Muscle of arm (tissue), 12 donors: ENCODE data around the gene ERC2. TPM values are rescaled to one million over a fixed set of nuclear protein-coding genes. Genes with fewer than 3 reads are reported as not detected.

ENCODE experiments used
- DNase-seq: peaks from one replicate; pipeline ENCODE4 v3.0.0-alpha.2; 2013
- polyA plus RNA-seq, 12 donors: library from polyadenylated mRNA; unstranded; fragments of 120-200 nt; gene quantifications; one replicate each; pipeline ENCODE4 v1.2.1, GENCODE V29; 2013; ENCODE audit not compliant: insufficient read length in 12 of 12

The ERC2 gene
- polyA plus RNA-seq, 12 donors = 0.87 to 3.0 (median 1.8) TPM; not detected in 2

DNA sequence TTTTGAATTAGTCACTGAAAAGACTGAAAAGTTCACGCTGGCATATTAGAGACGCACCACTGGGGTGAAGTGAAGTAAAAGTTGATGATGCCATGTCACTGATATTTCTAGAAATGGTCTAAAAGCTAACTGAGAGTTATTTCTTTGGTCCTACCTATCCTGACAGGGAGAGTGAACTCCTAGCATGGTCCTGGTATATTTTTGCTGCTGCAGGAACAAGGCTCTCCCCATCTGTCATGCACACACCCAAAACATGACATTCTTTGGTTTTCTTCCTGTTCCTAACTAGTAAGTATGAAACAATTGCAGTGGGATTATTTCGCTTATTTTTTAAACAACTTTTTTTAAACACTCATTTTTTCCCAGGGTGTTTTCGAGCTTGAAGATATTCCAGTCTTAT is 466.7 kb downstream of the ERC2 start:
- no peak for DNase-seq

DNA sequence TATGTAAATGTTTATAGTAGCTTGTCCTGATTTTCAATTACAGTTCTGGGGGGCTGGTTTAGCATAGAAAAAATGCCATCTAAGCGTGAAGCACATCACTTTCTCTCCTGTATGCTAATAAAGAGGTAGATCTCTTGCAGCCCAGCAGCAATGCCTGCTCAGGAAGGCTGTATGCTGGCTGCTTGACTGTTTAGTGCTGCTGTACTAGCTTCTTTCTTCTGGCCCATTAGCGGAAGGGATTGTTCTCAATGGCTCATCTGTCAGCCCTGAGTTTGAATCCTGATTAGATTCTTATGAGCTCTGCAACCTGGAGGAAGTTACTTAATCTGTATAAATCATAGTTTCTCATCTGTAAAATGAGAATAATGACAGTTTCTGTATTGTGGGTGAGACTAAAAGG is 478.9 kb downstream of the ERC2 start:
- DNase-seq = no peak

DNA sequence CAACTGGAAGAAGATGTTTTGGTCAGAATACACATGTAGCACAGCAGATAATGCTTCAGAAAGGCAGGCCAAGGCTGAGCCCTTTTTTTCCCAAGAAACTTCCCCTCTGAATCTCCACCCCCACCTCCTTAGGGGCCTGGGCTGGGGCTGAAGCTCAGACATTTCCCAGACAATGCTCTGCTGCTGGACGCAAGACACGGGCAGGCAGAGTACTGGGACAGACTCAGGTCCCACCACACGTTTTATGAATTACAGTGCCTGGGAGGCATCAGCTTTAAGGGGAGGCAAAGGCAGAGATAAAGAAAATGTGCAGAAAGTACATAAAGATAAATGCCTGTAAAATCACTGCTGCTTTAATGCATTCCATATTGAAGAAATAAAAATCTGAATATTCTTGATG is 479.4 kb downstream of the ERC2 start:
- no peak for DNase-seq

DNA sequence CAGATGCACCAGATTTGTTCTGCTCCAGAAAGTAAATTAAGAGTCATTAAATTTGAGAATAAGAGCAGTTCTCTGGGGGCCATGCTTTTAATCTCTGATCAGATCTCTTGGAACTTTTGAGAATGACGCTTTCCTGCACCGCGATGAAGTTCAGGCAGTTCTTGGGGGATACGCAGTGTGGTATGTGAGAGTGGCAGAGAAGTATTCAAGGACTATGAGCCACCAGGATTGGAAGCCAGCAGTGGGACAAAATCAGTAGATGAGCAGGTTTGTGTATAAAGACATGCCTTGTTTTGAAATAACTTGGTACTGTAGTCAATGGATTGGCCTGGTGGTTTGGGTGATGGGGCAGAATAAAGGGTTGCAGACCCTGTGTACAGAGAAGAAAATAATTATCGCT is 483.6 kb downstream of the ERC2 start:
- DNase-seq = no peak

DNA sequence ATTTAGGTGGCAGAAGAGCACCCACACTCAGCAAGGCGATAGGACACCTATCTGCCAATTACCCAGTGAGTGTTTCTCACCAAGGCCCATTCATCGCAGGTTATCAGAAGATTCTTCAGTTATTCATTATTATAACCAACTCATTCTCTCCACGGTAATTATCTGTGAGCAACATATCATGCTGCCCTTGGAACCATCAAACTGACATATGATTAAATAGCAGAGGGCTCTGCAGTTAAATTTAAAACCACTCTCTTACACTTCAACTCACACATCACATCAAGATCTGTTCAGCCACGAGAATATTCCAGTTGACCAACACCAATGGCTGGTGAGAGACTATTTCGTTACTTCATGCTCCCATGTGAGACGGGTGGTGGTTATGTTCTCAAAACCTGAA is 489.3 kb downstream of the ERC2 start:
- no peak for DNase-seq

DNA sequence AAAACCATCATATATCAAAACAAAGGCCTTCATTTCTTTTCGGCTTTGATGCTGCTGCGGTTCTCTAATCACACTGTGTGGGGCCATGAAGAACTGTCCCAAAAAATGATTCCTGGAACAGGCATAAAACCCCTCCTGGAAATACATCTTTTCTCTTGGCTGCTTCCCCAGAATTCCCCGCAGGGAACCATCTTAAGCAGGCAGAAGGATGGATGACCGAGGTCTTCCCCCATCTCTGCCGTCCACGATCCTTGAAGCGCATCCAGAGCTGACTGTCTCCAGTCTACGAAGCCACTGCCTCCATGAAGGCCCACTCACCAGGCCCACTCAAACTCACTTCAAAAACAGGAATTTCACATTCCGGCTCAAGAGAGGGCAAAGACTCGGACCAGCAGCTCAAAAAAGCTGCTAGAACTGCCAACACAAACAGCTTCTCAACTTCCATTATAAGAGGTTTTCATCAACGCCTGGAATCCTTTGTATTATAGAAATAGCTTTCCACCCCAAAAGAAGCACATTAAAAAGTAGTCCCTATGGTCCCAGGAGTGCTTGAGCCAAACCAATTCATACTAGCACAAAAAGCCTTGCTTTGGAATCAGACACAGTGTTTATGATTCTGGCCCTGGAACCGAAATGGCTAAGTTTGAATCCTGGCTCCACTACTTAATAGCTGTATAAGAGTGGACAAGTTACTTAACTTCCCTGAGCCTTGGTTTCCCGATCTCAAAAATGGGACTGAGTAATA is 493.7 kb downstream of the ERC2 start:
- peak; percentile 76 for DNase-seq

DNA sequence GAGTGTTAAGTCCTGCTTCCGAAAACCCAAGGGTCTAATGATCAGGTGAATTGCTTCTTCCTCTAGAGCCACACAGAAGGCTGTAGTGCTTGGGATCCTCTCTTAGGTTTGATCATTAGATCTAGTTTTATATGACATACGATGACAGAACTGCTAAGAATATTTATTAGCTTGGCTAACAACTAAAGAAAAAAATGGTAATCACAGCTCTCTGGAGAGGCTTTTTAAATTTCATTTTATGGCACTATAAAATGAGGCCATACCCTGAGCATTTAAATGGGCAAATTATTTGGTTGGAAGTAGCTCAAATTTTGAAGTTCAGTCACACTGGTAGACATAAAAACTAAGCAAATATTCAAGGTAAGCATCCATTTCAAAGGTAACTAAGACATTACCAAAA is 498.6 kb downstream of the ERC2 start:
- DNase-seq = no peak

DNA sequence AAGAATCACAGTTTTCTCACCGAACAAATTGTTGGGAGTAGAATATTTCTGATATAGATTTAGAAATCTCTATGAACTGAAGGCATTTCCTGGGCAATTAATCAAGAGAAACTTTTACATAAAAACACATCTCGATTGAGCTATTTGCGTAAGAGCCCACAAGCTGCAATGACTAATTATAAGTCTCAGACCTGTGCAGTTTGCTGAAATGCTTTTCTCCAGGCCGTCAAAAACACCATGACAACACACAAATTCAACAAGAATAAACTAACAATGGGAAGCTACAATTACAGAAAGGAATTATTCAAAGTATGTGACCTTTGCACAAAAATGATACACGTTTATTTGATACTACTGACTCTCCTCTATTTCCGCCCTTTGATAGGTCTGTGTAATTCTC is 499.9 kb downstream of the ERC2 start:
- no peak for DNase-seq

DNA sequence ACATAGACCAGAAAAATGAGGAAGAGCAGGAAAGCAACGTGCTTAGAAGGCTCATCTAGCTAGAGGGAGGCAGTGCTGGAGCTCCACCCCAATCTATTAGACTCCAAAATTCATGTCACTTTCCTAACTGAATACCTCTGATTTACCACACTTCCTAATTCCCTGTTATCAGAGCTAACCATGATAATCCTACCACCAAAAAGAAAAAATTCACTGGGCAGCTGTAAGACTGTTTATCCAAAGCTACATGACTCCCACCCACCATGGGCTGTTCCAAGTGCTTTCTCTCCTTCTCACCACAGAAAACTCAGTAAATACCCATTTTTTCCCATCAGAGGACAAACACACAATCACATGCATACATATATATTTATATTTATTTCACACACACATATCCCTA is 501.7 kb downstream of the ERC2 start:
- no peak for DNase-seq

DNA sequence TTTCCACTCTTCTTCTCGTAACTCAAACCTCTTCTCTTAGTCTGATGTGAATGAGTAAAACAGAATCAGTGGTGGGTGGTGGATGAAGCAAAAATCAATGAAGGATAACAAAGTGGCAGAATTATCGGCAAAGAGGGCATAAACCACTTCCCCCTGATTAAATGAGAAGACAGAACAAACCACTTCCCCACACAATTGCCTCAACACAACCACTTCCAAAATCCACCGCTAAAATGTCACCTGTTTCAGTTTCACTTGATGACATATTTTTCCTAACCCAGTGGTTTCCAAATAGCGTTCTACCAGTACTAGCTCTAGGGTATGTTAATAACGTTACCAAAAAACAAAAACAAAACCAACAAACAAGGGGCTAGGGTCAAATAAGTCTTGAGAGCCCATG is 502.5 kb downstream of the ERC2 start:
- no peak for DNase-seq

DNA sequence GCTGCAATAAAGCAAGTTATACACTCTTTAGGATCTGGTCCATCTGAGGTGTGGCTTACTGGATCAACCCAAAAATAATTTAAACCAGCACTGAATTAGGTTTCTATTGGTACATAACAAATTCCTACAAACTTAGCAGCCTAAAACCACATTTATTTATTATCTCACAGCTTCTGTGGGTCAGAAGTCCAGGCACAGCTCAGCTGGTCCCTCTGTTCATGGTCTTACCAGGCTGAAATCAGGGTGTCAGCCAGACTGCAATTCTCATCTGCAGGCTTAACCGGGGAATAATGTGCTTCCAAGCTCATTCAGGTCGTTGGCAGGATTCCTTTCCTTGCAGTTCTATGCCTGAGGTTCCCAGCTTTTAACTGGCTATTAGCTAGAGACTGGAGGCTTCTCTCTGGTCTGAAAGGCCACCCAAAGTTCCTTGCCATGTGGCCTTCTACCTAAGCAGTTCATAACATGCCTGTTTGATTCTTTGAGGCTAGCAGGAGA is 503.7 kb downstream of the ERC2 start:
- peak; percentile 26 for DNase-seq

DNA sequence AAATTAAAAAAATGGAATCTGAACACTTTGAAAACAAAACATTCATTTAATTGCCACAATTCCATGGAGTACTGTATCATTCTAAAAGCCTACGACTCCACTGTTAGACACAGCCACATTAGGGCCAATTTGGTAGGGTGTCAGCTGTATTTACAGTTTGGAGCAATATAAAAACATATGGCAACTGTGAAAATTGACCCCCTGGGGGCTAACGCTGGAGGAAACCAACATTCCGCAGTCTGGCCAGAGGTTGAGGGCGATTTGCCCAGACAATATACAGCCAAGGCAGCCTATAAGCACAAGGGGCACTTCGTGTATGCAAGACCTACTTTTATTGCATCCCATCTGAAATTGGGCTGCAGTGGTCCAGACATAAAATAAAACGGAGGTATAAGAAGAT is 504.7 kb downstream of the ERC2 start:
- no peak for DNase-seq

DNA sequence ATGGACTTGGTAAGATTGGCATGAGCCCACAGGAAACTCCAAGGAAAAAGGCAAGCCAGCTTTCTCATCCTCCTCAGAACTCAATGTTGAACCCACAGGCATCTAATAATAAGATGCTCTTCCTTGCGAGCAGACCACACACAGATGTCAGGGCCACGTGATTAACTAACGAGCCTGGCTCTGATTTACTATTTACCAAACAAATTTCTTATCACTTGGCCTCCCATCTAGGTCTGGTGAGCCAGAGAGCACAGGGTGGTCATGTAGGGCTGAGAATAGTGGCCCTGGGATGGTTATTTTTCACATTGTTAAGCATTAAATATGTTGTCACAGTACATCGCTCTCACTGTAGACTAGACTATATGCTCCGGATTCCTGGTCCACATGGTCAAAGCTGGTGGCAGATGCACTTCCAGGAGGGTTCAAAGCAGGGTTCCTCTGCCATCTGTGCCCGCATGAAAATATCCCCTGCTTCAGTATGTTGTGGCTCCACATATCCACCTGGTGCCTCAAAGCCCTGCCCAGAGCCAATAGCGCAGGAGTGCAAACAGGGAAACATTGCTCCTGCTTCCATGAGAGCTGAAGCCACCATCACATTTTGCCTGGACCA is 508.7 kb downstream of the ERC2 start:
- no peak for DNase-seq

DNA sequence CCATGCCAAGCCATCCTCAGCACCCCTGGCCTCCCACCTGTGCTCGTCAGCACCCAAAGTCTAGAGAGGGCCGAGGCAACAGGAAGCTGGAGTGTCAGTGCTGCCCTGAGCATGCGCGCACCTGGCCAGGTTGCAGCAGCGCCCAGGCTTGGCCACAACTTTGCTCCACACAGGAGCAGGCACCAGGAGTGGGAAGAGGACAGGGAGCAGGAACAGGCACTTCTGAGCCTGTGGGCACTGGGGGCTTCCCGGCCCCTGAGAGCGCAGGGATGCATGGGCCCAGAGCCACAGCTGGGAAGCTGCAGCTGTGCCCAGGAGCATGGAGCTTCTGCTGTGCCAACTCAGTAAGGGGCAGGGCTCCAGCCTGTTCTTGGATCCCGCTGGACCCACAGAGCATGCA is 509.7 kb downstream of the ERC2 start:
- no peak for DNase-seq

DNA sequence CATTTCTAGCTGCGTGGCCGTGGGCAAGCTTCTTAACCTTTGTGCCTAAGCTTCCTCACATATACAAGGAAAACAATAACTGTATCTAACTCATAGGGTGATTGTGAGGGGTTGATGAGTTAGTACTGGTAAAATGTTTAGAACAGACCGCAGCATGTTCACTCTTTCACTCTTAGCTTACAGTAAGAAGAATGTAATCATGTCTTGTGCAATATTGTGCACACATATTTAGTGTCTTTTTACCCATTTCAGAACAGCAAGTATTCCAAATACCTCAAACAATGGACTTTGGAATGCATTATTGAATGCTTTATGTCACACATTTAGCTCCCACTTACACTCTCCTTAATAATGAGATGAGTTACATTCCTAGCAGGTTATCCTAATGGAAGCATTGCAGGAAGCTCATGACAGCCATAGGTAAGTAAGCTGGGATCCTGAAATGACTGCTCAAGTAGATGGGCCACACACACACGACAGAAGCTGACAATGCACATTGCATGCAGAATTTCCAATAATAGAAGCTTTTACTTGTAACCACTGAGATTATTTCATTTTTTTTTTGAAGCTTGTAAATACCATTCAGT is 512.3 kb downstream of the ERC2 start:
- no peak for DNase-seq

DNA sequence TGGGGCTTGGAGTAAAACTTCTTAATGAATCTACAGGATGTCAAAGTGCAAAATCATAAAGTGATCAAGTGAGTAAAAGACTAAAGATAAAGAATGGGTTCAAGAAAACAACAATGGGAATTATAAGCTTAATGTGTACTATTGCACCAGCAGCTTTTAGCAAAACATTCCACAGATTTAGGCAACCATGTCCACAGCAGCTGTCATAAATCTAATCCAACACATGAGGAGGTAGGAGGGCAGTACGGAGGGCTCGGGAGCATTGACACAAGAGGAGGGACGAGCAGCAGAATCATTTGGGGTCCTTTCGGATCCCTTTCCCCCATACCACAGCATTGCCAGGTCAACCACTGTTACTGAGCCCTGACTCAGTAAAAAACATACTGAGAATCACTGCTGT is 516.9 kb downstream of the ERC2 start:
- no peak for DNase-seq

DNA sequence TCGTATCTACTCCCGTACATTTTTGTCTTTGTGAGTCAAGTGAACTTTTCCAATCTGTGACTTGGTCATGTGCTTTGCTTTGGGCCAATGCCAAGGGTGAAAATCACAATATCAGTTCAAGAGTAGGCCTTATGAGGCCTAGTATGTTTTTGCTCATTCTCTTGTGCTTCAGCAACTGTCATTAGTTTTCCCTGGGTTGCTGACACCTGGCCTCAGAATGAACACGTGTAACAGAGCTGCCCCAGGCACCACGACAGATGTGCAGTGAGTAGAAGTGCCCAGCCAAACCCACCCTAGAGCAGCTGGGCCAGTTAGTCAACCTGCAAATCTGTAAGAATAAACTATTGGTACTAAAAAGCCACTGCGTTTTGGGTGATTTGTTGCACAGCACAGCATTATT is 520.9 kb downstream of the ERC2 start:
- DNase-seq = no peak

DNA sequence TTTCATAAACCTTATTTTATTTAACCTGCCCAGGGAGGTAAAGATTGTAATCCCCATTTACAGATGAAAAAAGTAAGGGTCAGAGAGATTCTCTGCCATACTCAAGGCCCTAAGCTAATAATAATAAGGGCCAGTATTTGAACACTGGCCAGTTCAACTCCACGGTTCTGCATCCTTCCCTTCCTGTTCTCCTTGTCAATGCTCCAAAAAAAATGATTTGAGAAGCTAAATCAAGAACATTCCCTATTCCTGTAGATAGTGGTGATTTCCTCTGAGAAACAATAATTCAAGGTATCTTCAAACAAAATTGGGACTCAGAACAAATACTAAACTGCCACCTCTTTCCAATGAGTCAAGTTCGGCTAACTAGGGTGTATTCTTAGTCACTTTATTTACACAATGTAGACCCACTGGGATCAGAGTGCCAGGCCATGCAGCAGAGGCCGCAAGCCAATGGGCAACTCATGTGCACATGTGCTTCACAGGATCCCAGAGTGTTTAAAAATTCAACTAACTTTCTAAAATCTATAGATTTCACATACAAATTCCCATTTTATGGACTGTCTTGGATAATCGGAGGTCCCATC is 521.6 kb downstream of the ERC2 start:
- no peak for DNase-seq

DNA sequence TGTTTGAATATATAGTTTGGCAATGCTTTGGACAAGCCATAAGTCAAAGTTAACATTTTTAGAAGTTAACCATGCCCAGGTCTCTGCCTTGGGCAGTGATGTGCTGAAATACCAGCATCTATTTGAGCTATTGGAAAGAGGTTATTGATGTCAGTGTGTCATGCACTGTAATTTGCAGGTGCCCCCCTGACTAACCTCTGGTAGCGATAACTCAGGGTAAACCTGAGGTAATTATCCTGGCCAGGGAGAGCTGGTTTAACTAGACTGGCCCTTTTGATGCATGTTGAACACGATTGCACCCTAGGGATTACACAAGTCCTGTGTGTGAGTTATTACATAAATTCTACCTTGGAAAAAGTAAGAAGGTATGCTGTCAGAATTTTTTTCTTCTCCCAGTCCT is 525.4 kb downstream of the ERC2 start:
- DNase-seq = no peak

DNA sequence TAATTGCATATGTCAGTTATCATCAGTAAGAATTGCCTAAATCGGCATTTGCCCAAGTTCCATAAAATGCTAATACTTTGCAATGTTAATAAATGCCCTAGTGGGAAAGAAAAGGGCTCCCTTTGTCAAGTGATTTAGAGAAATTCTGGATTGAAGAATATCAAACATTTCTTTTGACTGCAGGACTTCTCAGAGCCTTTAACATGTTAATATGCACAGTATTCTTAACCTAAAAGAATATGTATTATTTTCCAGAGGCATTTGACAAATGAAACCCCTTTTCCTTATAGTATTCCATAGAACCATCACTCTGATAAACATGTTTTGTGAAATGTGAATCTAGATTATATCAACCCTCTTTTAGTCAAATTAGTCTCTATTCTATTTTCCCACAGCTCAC is 529.0 kb downstream of the ERC2 start:
- DNase-seq = no peak

DNA sequence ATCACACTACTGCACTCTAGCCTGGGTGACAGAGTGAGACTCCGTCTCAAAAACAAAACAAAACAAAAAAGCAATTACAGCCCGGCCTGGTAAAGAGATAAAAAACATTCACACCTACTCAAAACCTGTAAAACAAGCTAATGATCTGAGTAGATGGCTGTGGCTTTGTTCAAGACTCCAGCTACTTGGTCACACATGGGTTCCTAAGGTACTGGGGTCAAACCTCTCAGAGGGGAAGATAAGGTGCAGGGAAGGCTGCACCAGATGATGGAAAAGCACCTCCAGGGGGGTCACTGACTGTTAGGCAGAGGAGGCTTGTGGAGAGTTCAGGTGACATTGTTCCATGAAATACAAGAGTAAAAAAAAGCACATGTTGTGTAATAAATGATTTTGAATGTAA is 531.0 kb downstream of the ERC2 start:
- DNase-seq = no peak

DNA sequence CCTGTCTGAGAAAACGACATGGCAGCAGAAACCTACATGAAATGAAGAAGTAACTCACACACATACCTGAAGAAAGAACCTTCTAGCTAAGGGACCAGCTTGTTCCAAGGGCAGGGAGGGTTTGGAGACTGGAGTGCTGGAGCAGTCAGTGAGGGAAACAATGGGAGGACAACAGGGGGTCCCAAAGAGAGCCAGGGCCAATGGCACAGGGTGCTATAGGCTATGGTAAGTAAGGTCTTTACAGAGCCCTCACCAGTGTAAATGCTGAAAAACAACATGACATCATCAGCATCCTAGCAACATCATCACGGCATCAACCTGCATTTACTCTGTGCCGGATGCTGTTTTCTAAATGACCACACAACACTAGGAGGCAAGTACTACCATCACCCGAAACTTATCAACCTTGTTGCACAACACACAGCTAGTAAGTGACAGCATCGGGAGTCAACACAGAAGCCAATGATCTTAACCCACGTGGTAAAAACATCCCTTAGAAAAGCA is 531.7 kb downstream of the ERC2 start:
- DNase-seq = no peak

DNA sequence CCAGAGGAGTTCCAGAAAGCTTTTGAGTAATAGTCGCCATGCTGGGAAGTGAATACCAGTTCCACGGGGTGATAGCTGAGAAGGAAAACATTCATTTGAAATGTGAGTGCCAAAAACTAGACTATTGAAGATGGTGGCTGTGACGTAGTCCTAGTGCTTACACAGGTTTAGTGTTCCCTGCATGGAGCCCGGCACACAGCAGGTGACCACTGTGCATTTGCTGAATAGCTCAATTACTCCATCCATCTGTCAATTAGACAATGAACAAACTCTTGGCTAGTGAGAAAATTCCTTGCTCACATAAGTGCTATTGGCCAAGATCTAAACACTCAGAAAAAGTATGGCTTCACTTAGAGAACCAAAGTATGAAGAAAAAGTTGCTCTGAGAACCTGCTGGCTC is 533.0 kb downstream of the ERC2 start:
- no peak for DNase-seq
